SK-N-SH treated with all-trans-retinoic acid at 6 μM for 48 hours (cell line): ENCODE measurements around the gene SH3D19.

Experiments
- BACH2 ChIP-seq: fragments of 250-450 bp; sonication (Bioruptor Pico); IDR thresholded peaks from 2 replicates; pipeline ENCODE4 v1.9.0; 2021; ENCODE audit warnings: mild to moderate bottlenecking, borderline replicate concordance
- CSDC2 ChIP-seq: fragments of 250-450 bp; sonication (Bioruptor Pico); IDR thresholded peaks from 2 replicates; pipeline ENCODE4 v1.5.0; 2020; ENCODE audit warnings: mild to moderate bottlenecking, moderate library complexity
- GLIS3 ChIP-seq: fragments of 250-450 bp; sonication (Bioruptor Pico); IDR thresholded peaks from 2 replicates; pipeline ENCODE4 v1.5.0; 2020; ENCODE audit warnings: mild to moderate bottlenecking, moderate library complexity
- ISL1 ChIP-seq: fragments of 250-450 bp; sonication (Bioruptor Pico); IDR thresholded peaks from 2 replicates; pipeline ENCODE4 v2.1.2; 2022; ENCODE audit warnings: mild to moderate bottlenecking, moderate library complexity
- PPARA ChIP-seq: fragments of 250-450 bp; sonication (Bioruptor Pico); IDR thresholded peaks from 2 replicates; pipeline ENCODE4 v1.5.0; 2020; ENCODE audit warnings: mild to moderate bottlenecking, borderline replicate concordance
- TCF4 ChIP-seq: fragments of 250-450 bp; sonication (Bioruptor Pico); IDR thresholded peaks from 2 replicates; pipeline ENCODE4 v1.8.0; 2021; ENCODE audit warnings: mild to moderate bottlenecking, moderate library complexity, borderline replicate concordance
- ZC3H10 ChIP-seq: fragments of 250-450 bp; sonication (Bioruptor Pico); IDR thresholded peaks from 2 replicates; pipeline ENCODE4 v1.5.1; 2021; ENCODE audit warnings: mild to moderate bottlenecking, moderate library complexity
- ZFP3 ChIP-seq: fragments of 250-450 bp; sonication (Bioruptor Pico); IDR thresholded peaks from 2 replicates; pipeline ENCODE4 v1.5.0; 2020; ENCODE audit warnings: mild to moderate bottlenecking, moderate library complexity
- ZFP30 ChIP-seq: fragments of 450-650 bp; formaldehyde crosslinking; IDR thresholded peaks from 2 replicates; pipeline ENCODE4 v1.5.0; 2022; ENCODE audit warnings: mild to moderate bottlenecking, moderate library complexity
- ZNF70 ChIP-seq: fragments of 450-650 bp; formaldehyde crosslinking; IDR thresholded peaks from 2 replicates; pipeline ENCODE4 v1.5.0; 2020; ENCODE audit warnings: mild to moderate bottlenecking, moderate library complexity
- TF ChIP-seq, protein P1 (sequence below): fragments of 250-450 bp; sonication (Bioruptor Pico); IDR thresholded peaks from 2 replicates; pipeline ENCODE4 v1.5.1; 2020; ENCODE audit warnings: low read depth, mild to moderate bottlenecking, moderate library complexity
- TF ChIP-seq, protein P2 (sequence below): fragments of 250-450 bp; sonication (Bioruptor Pico); IDR thresholded peaks from 2 replicates; pipeline ENCODE4 v1.8.0; 2020; ENCODE audit warnings: mild to moderate bottlenecking, moderate library complexity, borderline replicate concordance

DNA sequence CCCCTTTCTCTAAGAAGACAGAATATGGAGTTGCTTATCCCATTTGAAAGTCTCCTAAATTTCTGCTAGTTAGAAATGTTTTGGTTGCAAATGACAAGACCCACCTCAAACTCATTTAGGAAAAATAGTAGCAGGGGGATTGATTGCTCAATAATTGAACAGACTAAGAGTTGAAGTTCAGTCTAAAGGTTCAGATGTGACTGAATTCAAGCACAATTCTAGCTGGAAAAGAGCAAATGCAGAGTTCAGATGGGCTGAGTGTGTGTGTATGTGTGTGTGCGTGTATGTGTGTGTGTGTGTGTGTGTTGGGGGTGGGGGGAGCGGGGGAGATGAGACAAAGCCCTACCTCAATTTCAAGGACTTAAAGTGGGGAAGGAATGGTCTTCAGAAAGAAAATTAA, 35.7 kb upstream of the SH3D19 start:
- TF ChIP-seq TCF4 (CRISPR knock-in tag): no peak
- no peak for TF ChIP-seq ISL1 (CRISPR knock-in tag)
- TF ChIP-seq, protein P1, sequence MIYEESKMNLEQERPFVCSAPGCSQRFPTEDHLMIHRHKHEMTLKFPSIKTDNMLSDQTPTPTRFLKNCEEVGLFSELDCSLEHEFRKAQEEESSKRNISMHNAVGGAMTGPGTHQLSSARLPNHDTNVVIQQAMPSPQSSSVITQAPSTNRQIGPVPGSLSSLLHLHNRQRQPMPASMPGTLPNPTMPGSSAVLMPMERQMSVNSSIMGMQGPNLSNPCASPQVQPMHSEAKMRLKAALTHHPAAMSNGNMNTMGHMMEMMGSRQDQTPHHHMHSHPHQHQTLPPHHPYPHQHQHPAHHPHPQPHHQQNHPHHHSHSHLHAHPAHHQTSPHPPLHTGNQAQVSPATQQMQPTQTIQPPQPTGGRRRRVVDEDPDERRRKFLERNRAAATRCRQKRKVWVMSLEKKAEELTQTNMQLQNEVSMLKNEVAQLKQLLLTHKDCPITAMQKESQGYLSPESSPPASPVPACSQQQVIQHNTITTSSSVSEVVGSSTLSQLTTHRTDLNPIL (CRISPR knock-in tag): no peak
- no peak for TF ChIP-seq ZFP3 (CRISPR knock-in tag)
- no peak for TF ChIP-seq ZC3H10 (CRISPR knock-in tag)
- TF ChIP-seq, protein P2, sequence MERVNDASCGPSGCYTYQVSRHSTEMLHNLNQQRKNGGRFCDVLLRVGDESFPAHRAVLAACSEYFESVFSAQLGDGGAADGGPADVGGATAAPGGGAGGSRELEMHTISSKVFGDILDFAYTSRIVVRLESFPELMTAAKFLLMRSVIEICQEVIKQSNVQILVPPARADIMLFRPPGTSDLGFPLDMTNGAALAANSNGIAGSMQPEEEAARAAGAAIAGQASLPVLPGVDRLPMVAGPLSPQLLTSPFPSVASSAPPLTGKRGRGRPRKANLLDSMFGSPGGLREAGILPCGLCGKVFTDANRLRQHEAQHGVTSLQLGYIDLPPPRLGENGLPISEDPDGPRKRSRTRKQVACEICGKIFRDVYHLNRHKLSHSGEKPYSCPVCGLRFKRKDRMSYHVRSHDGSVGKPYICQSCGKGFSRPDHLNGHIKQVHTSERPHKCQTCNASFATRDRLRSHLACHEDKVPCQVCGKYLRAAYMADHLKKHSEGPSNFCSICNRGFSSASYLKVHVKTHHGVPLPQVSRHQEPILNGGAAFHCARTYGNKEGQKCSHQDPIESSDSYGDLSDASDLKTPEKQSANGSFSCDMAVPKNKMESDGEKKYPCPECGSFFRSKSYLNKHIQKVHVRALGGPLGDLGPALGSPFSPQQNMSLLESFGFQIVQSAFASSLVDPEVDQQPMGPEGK: no peak
- no peak for TF ChIP-seq PPARA
- TF ChIP-seq GLIS3 (CRISPR knock-in tag): no peak
- TF ChIP-seq BACH2 (CRISPR knock-in tag): no peak
- TF ChIP-seq CSDC2 (CRISPR knock-in tag): no peak
- TF ChIP-seq ZFP30 (CRISPR knock-in tag): no peak
- TF ChIP-seq ZNF70: no peak
